GDM1 (cell line): ENCODE measurements around the gene CARMIL1.

Experiments
- DNase-seq: peaks from one replicate; lab custom pipeline; 2025; lab: John Stamatoyannopoulos, UW

The CARMIL1 gene

DNA sequence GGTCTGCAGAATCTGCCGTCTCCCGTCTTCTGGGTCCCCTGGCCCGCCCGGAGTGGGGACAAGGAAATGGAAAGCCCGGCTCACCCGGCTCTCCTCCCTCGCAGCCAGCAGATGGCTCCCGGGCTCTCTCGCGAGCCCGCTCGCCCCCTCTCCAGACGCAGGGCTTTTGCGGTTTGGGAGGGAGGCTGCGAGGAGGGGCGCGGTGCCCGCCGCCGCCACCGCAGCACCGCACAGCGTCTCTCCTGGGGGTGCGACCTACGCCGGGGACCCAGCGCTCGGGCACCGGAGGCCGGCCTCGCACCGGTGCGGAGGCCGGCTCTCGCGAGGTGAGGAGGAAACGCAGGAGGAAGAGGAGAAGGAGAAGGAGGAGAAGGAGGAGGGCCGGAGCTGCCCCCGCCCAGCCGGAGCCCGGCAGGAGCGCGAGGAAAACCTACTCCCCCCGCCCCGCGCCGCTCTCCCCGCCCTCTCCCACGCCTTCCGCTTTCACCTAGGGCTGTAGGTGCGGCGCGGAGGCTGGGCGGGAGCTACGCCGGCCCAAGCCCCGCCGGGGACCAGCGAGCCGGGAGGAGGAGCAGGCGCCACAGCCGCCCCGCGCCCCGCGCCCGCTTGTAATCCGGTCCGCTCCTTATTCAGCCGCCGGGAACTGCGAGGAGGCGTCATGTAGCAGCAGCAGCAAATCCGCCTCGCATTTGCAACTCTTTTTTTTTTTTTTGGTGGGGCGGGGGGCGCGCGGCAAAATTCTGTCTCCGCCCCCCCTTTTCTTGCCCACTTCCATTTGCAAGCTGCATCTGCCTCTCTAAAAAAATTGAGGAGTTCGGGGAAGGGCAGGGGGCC is at the start of gene CARMIL1:
TSS of gene CARMIL1 (plus strand) at position 461 of the 834 bp plus-strand sequence. CDS start 422 bp downstream, outside the sequence.
- DNase-seq = peak; percentile 66

DNA sequence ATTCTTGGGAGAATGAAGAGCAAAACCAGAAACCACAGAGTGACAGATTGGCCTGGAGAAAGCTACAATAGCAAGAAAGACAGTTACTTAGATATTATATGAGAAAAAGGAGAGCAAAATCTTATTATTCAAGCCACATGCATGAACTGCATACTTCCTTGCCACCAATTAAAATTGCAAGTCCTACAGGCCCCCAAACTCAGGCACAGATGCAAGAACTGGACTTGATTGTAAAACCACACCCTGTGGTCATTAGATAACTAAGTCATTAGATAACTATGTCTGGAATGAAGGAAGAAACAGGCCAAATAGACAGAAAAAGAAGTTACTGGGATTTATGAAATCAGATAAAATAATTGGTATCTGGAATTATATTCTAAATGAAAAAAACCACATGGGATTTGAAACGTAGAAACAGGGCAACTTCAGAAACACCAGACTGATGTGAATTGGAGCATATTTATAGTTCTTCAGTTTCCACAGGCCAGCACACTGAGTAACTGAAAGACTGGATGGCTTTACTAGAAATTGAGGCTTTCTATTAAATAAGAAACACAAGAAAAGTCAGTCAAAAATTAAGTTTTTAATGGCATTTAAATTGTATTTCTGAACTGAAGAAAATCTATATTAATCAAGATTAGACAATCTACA is 49.4 kb upstream of the CARMIL1 start:
- DNase-seq = no peak

DNA sequence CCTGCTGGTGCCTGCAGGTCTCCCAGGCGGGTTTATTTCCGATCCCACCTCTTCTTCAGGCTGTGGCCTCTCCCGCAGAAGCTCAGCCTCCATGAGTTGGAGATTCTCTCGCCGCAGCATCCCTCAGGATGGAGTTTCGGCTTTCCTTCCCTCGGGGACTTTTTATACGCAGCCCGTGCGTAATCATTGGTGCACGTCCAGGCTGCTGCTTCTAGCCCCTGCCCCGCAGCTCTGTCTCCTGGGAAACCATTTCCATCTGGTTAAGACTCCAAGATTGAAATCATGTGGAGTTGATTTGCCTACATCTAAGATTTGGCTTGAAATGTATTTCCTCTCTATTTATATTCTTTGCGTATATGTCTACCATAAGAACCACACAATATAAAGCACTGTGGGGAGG is 46.7 kb upstream of the CARMIL1 start:
- no peak for DNase-seq

DNA sequence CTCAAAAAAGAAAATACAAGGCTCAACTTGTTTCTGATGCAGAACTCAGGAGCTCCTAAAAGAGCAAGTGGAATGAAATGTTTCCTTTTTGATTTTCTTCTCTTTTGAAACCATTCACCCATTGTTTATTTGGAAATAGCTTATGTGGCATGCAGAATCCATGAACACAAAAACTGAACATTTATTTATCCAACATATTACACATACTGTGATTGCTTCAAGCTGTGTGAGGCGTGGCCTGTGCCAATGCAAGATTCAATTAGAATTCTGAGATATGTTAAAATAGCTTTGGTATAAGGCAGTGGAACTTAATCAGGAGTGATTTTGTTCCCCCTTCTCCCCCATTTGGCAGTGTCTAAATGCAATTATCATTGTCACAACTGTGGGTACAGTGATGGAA is 45.9 kb upstream of the CARMIL1 start:
- no peak for DNase-seq

DNA sequence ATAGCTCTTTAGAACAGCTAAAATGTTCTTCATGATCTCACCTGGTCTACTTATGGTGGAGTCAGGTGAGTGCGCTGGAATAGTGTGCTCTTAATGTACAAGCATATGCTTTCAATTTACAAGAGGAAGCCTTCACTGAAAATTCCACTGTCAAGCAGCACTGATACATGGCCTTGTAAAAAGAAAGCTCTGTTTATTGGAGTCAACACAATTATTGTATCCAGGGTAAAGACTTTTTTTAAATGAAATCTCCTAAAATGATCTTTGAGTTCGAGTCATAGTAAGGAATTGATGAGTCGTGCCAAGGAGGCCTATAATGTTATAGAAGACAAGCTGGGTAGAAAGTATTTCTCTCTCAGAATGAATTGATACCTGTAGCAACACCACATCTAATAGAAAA is 41.6 kb upstream of the CARMIL1 start:
- no peak for DNase-seq

DNA sequence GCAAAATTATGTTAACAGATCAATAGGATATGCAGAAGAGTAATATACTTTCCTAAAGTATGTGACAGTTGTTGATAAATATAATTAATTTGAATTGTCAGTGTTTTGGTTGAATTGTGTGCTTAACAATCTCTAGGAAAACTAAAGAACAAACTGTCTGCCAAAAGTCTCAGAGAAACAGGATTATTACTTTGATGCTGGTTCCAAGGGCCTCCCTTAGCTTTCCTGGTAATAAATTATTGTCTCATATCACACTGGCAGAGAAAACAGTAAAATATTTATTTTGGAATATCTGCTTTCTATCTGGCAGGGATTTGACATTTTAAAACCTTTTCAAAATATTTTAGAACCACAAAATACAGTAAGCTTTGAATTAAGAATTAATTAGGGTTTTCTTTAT is 40.1 kb upstream of the CARMIL1 start:
- no peak for DNase-seq

DNA sequence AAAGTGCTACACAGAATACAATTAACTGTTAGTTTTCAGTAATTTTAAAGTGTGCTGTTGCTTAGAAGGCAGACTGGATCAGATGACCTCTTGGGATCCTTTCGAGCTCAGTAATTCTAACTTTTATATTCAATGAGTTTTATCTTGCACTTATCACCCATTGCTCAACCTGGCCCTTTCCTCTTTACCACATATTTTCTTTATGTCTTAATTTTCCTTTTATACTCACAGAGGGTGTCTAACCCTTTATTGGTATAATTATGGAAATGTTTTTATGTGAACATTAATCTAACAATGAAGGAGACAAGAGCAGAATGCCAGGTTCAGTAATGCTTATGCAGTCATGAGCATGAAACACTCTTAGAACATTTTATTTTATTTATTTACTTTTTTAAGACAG is 39.7 kb upstream of the CARMIL1 start:
- no peak for DNase-seq

DNA sequence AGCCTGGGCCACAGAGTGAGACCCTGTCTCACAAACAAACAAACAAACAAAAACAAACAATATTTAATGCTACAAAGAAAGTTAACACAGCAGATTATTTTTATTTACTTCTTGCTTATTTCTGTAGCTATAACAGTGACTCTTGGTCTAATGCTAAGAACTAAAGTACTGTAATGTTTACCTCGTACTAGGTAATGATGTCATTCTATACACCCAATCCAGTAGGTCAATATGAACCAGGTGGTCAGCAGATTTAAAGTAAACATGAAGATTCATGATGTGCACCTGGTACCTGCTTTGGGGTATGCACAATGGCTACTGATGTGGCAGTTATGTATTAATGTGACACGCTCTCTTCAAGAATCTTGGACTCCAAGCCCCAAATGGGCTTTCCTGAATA is 36.6 kb upstream of the CARMIL1 start:
- DNase-seq = no peak

DNA sequence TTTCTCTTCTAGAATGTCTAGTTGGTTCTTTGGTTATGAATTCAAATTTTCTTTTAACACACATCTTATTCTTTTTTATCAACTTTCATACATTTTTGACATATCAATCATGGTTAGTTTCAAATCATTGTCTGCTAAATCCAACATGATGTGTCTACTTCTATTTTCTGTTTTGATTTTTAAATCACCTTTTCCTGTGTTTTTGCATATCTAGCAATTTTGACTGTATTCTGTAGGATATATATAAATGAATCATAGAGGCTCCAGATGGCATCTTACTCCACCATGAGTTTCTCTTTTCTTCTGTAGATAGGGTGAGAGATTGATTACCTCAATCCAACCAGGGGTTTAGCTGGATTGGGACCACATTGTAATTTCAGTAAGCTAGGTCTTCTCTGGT is 34.3 kb upstream of the CARMIL1 start:
- DNase-seq = no peak

DNA sequence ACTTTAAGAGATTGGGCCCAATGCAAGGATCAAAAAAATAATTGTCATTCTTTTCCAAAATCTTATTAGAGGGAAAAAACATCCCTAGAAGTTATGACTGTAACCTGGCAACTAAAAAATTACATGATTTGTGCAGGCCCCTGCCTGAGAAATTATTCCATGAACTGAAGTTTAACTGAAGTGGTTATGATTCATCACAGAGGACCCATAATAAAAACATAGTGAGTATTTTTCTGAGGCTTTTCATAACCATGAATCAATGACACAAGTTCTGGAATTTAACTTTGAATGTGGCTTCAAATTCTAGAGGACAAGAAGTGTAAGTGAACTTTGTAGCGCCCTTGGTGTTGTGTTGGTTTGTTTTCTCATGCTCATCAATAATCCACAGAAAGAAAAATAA is 31.1 kb upstream of the CARMIL1 start:
- DNase-seq = no peak

DNA sequence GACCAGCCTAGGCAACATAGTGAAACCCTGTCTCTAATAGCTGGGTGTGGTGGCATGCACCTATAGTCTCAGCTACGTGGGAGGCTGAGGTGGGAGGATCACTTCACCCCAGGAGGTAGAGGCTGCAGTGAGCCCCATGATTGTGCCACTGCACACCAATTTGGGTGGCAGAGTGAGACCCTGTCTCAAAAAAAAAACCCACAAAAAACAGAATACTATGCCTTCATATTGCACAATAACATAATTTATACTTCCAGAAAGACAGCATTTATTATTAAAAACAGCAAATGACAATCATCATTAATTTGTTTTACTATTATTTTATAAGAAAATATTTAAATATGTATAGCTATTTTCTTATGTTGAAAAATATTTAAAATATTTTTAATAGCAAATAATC is 30.0 kb upstream of the CARMIL1 start:
- DNase-seq = no peak

DNA sequence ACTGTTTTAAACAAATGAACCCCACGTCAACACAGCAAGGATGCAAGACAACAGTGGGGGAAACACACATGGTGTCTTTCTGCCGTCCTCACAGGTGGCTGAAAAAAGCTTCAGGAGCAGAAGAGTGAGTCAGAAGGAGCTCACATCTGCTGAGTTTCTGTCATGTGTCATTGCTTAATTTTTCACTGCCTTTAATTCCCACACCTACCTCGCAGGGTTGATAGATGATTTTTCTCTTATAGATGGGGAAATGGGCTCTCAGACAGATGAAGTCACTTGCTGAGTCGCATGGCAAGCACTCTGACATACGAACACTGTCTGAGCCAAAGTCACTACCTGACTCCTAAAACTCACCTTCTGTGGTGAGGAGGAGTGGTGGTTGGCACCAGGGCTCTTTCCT is 28.3 kb upstream of the CARMIL1 start:
- no peak for DNase-seq

DNA sequence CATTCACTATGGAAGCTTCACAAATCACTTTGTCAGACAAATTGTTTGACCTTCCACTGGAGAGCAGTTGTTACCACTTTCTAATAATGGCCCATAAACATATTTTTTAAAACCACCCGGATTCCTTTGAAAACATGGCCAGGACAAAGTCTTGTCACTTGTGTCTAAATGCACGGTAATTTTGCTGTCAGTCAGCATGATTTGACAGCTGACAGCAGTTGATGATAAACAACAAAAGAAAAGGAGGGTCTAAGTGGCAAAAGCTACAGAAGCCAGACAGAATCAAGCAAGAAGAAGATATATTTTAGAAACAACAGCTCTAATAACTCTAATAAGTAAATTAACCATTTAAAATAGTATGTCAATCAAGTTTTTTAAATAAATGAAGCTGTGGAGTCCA is 27.7 kb upstream of the CARMIL1 start:
- no peak for DNase-seq

DNA sequence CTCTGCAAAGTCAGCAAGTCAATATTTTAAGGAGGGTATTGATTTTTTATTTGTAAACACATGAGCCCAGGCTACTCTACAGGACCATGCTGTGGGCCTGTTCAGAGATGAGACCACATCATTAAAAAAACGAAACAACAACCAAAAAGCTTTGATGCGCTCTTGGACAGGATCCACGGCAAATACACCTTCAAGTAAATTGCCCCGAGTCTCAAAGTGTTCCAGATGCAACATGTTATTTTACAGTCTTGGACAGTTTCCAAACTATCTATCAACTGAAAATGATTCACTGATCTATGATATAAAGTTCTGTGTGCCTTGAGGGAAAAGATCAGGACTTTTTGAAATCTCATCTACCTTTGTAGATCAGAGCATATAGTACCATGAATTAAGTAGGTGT is 25.8 kb upstream of the CARMIL1 start:
- DNase-seq = no peak

DNA sequence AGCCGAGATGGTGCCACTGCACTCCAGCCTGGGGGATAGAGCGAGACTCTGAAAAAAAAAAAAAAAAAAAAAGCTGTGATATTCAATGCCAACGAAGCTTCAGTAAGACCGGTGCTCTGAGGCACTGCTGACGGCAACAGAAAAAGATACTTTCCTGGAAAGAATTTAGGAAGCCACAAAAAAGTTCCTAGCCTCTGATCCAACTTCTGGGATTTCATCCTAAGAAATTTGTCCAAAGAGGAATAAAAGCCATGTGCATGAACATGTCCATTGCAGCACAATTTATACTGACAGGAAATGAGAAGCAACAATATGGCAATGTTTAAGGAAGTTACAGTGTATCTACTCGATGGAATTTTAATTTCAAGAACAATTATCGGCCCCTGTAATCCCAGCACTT is 24.5 kb upstream of the CARMIL1 start:
- DNase-seq = no peak

DNA sequence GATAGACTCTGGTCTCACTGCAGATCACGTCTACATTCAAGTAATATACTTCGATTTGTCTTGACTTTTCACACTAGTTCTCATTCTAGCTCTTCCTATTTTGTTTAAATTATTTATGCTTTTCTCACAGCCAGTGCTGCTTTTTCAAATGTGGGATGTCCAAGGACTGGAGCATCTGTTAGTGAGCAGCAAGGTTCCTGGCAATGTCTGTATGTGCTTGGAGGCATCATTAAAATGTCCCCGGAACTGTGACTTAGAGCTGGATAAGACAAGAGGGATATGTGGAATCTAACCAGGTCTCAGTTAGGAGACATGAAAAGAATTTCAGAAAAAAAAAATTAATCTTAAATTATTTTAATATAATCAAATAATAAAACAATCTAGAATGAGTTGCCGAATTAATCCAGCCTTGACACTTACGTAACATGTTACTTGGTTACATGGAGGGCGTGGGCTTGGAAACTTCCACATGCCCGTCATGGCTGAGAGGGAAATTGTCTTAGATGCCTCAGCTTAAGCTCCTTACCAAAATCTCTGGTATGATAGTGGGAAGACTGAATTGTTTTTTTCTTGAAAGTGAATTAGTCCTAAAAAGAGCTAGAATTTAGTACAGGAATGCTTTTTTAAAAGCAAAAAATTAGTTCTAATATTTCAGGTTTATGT is 21.4 kb upstream of the CARMIL1 start:
- DNase-seq = no peak

DNA sequence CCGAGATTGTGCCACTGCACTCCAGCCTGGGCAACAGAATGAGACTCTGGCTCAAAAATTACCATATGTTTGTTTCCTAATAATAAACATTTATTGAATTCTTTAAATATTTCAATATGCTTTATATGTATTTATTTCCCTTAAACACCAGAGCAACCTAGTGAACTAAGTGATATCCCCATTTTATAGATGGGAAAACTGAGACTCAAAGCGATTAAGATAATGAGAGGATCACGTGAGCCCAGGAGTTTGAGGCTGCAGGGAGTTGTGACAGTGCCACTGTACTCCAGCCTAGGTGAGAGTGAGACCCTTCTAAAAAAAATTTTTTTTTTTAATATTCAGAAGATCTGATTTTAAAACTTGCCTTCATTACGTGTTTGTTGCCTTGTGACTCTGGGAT is 19.4 kb upstream of the CARMIL1 start:
- DNase-seq = no peak

DNA sequence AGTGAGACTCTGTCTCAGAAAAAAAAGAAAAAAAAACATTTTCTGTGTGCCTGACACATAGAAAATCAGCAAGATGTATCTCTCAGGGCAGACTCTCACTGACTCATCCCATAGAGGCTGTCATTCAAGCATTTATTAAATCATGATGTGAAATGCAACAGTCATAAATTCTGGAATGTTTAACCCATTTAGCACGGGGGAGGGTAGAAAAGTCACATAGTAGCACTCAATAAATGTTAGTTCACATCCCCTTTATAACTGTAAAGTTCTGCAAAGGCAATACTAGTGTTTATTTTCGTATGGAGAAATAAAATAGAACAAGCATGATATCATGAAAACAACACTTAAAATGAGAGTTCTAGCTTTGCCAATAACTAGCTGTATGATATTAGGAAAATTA is 15.5 kb upstream of the CARMIL1 start:
- DNase-seq = no peak

DNA sequence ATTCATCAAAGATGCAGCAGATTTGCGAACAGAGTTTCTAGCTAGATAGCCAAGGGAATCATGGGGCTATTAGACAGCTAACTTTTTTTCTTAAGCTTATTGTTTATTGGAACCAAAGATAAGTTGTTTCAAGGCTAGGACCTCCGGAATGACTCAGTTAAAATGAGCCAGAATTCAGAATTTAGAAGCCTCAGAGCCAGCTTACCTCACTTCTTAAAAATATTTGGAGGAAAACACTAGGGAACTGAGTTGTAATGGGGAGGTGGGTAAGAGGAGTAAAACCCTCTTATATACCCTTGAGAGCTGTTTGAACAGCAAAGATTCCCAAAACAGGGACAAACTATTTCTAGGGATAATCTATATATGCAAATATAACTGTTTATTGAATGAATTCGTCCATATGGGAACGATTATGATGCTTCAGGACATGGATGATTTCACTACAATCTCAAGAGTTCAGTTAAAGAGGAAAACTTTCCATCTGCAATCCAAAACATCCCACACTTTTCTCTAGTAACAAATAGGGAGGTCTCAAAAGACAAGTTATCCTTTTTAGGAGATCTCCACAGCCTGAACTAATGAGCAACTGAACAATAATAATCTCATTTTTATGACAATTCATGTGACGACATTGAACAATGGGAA is 12.6 kb upstream of the CARMIL1 start:
- DNase-seq = no peak

DNA sequence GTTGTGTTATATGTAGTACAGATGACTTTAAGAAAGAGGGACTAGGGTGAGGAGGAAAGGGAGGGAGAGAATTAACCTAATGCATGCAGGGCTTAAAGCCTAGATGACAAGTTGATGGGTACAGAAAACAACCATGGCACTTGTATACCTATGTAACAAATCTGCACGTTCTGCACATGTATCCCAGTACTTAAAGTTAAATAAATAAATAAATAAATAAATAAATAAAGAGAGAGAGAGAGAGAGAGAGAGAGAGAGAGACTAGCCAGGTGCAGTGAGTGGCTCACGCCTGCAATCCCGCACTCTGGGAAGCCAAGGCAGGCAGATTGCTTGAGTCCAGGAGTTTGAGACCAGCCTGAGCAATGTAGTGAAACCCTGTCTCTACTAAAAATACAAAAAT is 11.5 kb upstream of the CARMIL1 start:
- DNase-seq = no peak

DNA sequence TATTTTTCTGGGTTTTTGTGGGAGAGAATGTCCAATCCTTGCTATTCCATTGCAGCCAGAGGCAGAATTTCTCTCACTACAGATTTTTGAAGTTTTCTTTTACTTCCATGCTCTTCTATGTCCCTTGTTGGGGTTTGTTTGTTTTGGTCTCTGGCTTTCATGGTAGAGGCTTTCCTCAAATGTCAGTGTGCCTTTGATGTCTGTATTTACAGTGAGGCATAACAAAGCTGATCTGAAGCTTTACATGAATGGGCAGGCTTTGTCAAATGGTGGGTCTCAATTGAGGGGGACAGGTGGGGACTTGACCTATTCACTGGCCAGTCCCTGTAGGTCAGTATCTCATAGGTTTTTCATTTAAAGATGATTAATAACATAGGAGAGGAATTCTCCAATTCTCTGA is 8.6 kb upstream of the CARMIL1 start:
- no peak for DNase-seq

DNA sequence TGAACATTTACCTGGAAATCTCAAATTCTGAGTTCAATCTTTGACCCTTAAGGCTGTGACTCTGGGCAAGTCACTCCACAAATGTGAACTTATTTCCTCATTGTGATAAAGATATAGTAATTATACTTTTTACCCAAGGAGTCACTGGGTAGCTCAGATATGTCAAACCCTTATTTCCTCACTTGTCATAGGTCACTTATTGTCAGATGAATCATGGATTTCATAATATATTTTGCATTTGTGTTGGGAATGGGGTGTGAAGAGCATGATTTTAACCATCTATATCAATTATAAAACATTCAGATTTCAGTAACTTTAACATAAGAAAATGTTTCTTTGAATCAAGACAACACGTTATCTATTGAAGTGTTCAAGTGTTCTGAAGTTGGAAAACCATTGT is 3.7 kb upstream of the CARMIL1 start:
- no peak for DNase-seq

DNA sequence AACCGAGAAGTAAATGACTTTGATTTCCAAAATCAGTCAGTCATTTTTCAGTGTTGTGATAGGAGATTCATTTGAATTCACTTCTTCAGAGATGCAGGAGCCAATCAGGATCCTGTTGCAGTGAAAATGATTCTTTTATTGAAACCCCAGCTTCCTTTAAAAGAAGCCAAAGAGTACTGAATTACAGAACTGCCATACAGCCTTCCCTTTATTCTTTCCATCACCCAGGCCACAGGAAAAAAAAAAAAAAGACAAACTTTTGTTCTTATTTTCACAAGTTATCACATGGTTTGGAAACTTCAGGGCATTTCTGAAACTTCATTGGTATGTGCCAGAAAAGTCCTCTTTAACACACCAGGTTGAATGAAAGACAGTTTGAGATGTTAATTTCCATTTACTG is 1.8 kb upstream of the CARMIL1 start:
- DNase-seq = no peak
